Ovary (tissue), 3 donors: ENCODE results near the gene SWSAP1.

Source experiments
- CTCF ChIP-seq, 3 donors: fragments of 450-650 bp in 2 of 3; fragments of 200-600 bp in 1 of 3; IDR thresholded peaks; one replicate each; pipeline versions ENCODE4 v1.5.1 to v1.8.0; 2016 to 2022; ENCODE audit warnings: antibody characterized with exemption in 3 of 3, mild to moderate bottlenecking in 1 of 3
- EP300 ChIP-seq: sonication (generic); formaldehyde crosslinking; IDR thresholded peaks from one replicate; pipeline ENCODE4 v1.6.1; 2017; ENCODE audit warnings: antibody characterized with exemption
- POLR2A ChIP-seq: fragments of 450-650 bp; IDR thresholded peaks from one replicate; pipeline ENCODE4 v1.6.1; 2017; ENCODE audit warnings: antibody characterized with exemption, mild to moderate bottlenecking, moderate library complexity
- donor health status: DM: no; HTN: no; CAD: no.

- TF ChIP-seq CTCF (IDR thresholded peaks at IDR 0.05) (no peak), POLR2A (no peak), EP300 (no peak)
These were observed 27.5 kb downstream of the SWSAP1 start for GRCh38 chr19:11401808-11402543.
